Retinal pigment epithelial cell (primary cell): Measurements from ENCODE around the gene BRME1.
"Not testable (repeated sequence)": the region's sequence is repeated elsewhere in the genome, so short reads cannot be mapped to it uniquely, and the experiment has no call there.

Experiments
- DNase-seq: peaks from one replicate; pipeline ENCODE4 v3.0.0-alpha.2; 2010; ENCODE audit warnings: low read depth
- H3K4me3 ChIP-seq: 2 replicates; pipeline ENCODE4 v1.5.1; 2011; ENCODE audit warnings: mild to moderate bottlenecking, low read length, control low read depth, moderate library complexity
- TF ChIP-seq, protein P1 (sequence below): conservative IDR thresholded peaks from 2 replicates; pipeline ENCODE4 v1.5.1; 2011; ENCODE audit warnings: low read depth, low read length, control low read depth, inconsistent platforms

BRME1 gene

DNA sequence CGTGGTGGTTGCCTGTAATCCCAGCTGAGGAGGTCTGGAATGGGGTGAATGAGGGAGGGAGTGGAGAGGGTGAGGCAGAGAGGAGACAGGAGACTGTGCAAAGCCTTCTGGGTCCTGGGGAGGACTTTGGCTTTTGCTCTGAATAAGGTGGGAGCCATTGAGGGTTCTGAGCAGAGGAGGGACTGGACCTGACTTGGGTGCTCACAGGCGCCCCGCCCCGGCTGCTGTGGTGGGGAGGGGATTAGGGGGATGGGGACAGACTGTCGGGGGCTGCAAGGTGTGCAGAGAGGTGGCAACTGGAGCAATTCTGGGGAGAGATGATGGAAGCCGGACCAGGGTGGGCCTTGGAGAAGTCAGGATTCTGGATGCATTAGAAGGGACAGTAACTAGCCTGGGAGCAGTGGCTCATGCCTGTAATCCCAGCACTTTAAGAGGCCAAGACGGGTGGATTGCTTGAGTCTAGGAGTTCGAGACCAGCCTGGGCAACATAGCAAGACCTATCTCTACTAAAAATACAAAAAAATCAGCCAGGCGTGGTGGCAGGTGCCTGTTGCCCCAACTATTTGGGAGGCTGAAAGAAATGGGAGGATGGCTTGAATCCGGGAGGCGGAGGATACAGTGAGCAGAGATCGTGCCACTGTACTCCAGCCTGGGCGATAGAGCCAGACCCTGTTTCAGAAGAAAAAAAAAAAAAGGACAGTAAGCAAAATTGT lies 45.1 kb downstream of the BRME1 start:
- no peak overlapping the region for H3K4me3 ChIP-seq
- no peak for DNase-seq
- TF ChIP-seq, protein P1, sequence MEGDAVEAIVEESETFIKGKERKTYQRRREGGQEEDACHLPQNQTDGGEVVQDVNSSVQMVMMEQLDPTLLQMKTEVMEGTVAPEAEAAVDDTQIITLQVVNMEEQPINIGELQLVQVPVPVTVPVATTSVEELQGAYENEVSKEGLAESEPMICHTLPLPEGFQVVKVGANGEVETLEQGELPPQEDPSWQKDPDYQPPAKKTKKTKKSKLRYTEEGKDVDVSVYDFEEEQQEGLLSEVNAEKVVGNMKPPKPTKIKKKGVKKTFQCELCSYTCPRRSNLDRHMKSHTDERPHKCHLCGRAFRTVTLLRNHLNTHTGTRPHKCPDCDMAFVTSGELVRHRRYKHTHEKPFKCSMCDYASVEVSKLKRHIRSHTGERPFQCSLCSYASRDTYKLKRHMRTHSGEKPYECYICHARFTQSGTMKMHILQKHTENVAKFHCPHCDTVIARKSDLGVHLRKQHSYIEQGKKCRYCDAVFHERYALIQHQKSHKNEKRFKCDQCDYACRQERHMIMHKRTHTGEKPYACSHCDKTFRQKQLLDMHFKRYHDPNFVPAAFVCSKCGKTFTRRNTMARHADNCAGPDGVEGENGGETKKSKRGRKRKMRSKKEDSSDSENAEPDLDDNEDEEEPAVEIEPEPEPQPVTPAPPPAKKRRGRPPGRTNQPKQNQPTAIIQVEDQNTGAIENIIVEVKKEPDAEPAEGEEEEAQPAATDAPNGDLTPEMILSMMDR: no peak

GRCh38 chr19:13859361-13859880 lies 46.5 kb downstream of the BRME1 start:
- H3K4me3 ChIP-seq: no peak overlapping the region
- TF ChIP-seq, protein P1: peak; percentile 18
- no peak for DNase-seq

GRCh38 chr19:13856497-13856896 lies 49.4 kb downstream of the BRME1 start:
- TF ChIP-seq, protein P1: no peak
- H3K4me3 ChIP-seq: no peak overlapping the region
- DNase-seq: no peak

- not testable (repeated sequence) for H3K4me3 ChIP-seq, DNase-seq
These were observed 53.7 kb downstream of the BRME1 start for GRCh38 chr19:13852171-13852707.

GRCh38 chr19:13851734-13852114 lies 54.2 kb downstream of the BRME1 start:
- not testable (repeated sequence) for DNase-seq, H3K4me3 ChIP-seq

GRCh38 chr19:13850910-13851733 lies 54.8 kb downstream of the BRME1 start:
- DNase-seq: peak; percentile 93
- H3K4me3 ChIP-seq: no peak overlapping the region

DNA sequence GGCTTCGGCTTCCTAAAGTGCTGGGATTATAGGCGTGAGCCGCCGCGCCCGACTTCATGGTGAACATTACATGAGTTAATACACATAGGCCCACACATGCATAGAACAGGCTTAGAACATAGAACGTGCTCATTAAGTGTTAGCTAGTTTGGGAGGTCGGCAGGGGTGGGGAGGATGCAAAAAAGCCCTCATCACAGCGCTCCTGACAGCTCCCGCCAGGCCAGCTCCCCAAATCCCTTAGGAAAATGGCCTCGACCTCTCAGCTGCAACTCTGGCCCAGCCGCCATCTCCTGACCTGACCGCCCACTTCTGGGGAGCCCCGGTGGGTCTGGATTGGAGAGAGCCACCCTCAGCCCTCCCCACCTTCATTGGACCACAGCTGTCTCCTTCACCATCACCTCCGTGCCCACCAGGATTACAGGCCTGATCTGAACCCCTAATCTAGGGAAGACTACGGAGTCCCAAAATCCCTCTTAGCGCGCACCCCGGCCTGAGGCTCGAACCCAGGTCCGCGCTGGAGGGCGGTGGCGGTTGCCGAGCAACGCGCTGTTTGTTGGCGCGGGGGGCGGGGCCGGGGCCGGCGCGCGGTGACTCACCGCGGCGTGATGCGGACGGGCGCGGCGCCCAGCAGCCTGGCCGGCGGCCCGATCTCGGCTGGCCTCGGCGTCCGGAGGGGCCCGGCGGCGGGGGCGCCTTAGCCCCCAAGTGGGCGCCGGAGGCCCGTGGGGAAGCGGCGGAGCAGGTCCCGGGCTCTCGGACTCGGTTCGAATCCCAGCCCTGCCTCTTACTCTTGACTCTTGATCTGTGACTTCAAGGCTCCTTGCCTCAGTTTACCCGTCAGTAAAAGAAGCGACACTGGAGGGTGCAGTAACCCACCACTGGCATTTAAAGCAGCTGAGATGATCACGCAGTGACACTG lies 55.7 kb downstream of the BRME1 start:
- H3K4me3 ChIP-seq: no peak overlapping the region
- TF ChIP-seq, protein P1: no peak
- no peak for DNase-seq

More at GRCh38 chr19:13850910-13851733, 54.8 kb downstream of the BRME1 start:
- TF ChIP-seq, protein P1: no peak
